Measurements from ENCODE around the gene HSD17B2.
"Not testable (repeated sequence)": the region's sequence is repeated elsewhere in the genome, so short reads cannot be mapped to it uniquely, and the experiment has no call there.

HSD17B2 gene

GRCh38 chr16:82082097-82082496, 47.0 kb downstream of the HSD17B2 start:
- DNase-seq (ENCODE audit: low read depth in 2 of 2) = no peak

GRCh38 chr16:82082543-82083244, 47.6 kb downstream of the HSD17B2 start:
- DNase-seq (ENCODE audit: low read depth in 2 of 2) = no peak

GRCh38 chr16:82083710-82084353, 48.8 kb downstream of the HSD17B2 start:
- no peak for DNase-seq (ENCODE audit: low read depth in 2 of 2)

- DNase-seq (ENCODE audit: low read depth in 2 of 2) = no peak
Observed at GRCh38 chr16:82085011-82085779, 50.1 kb downstream of the HSD17B2 start.

GRCh38 chr16:82088483-82088882, 53.4 kb downstream of the HSD17B2 start:
- DNase-seq (ENCODE audit: low read depth in 2 of 2) = no peak

GRCh38 chr16:82091241-82091640, 56.2 kb downstream of the HSD17B2 start:
- no peak for DNase-seq (ENCODE audit: low read depth in 2 of 2)

- no peak for DNase-seq (ENCODE audit: low read depth in 2 of 2)
Observed at GRCh38 chr16:82092711-82093110, 57.7 kb downstream of the HSD17B2 start.

- no peak for DNase-seq (ENCODE audit: low read depth in 2 of 2)
Observed at GRCh38 chr16:82093666-82094300, 58.7 kb downstream of the HSD17B2 start.

- DNase-seq (ENCODE audit: low read depth in 2 of 2) = no peak
Observed at GRCh38 chr16:82094942-82095540, 60.0 kb downstream of the HSD17B2 start.

GRCh38 chr16:82096641-82097040, 61.6 kb downstream of the HSD17B2 start:
- DNase-seq (ENCODE audit: low read depth in 2 of 2) = no peak

GRCh38 chr16:82105107-82105506, 70.1 kb downstream of the HSD17B2 start:
- no peak for DNase-seq (ENCODE audit: low read depth in 2 of 2)

GRCh38 chr16:82108100-82108499, 73.0 kb downstream of the HSD17B2 start:
- no peak for DNase-seq (ENCODE audit: low read depth in 2 of 2)

- DNase-seq (ENCODE audit: low read depth in 2 of 2) = no peak
Observed at GRCh38 chr16:82108774-82109173, 73.7 kb downstream of the HSD17B2 start.

- DNase-seq (ENCODE audit: low read depth in 2 of 2) = not testable (repeated sequence)
Observed at GRCh38 chr16:82109266-82109665, 74.2 kb downstream of the HSD17B2 start.

- DNase-seq (ENCODE audit: low read depth in 2 of 2) = no peak
Observed at GRCh38 chr16:82111944-82112343, 76.9 kb downstream of the HSD17B2 start.

- DNase-seq (ENCODE audit: low read depth in 2 of 2) = no peak
Observed at GRCh38 chr16:82113741-82114140, 78.7 kb downstream of the HSD17B2 start.

- DNase-seq (ENCODE audit: low read depth in 2 of 2) = no peak
Observed at GRCh38 chr16:82116535-82116934, 81.5 kb downstream of the HSD17B2 start.

- no peak for DNase-seq (ENCODE audit: low read depth in 2 of 2)
Observed at GRCh38 chr16:82118749-82119148, 83.7 kb downstream of the HSD17B2 start.

GRCh38 chr16:82119405-82119804, 84.4 kb downstream of the HSD17B2 start:
- DNase-seq (ENCODE audit: low read depth in 2 of 2) = no peak

- no peak for DNase-seq (ENCODE audit: low read depth in 2 of 2)
Observed at GRCh38 chr16:82124651-82125050, 89.6 kb downstream of the HSD17B2 start.

GRCh38 chr16:82129881-82130280, 94.8 kb downstream of the HSD17B2 start:
- DNase-seq (ENCODE audit: low read depth in 2 of 2) = no peak

GRCh38 chr16:82133798-82134197, 98.7 kb downstream of the HSD17B2 start:
- DNase-seq (ENCODE audit: low read depth in 2 of 2) = no peak

All from stimulated activated CD8-positive, alpha-beta memory T cell treated with anti-CD3 and anti-CD28 coated beads, Interleukin-7, amount 100 ng/mL, for 4 hours (primary cell).